ENCODE measurements around the gene OOSP3.
"Not testable (repeated sequence)": the region's sequence is repeated elsewhere in the genome, so short reads cannot be mapped to it uniquely, and the experiment has no call there.

Gene OOSP3

GRCh38 chr11:59877325-59877724, 1.3 kb upstream of the OOSP3 start:
- no peak for DNase-seq (ENCODE audit: low spot score)

- DNase-seq (ENCODE audit: low spot score), result no peak
Measured at GRCh38 chr11:59877784-59878183, 798 bp upstream of the OOSP3 start.

DNA sequence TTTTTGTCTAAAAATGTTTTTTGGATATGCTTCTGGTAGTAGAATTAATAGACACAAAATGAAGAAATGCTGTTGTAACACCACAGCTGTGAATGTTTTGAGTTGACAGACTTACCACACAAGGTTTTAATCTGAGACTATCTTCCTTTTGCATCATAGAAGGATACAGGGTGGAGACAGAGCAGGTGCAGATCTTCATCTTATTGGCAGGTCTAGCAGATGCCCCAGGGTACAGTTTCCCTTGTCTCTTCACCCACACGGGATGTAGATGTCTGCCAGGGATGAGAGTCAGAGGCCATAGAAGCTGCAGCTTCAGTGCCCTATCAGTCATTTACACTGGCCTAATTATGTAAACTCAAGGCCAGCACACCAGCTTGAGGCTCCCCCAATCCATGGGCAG, 985 bp downstream of the OOSP3 start:
- DNase-seq (ENCODE audit: low spot score), result no peak

- no peak for DNase-seq (ENCODE audit: low spot score)
Measured at GRCh38 chr11:59883597-59883996, 5.0 kb downstream of the OOSP3 start.

- DNase-seq (ENCODE audit: low spot score), result not testable (repeated sequence)
Measured at GRCh38 chr11:59887156-59887555, 8.6 kb downstream of the OOSP3 start.

DNA sequence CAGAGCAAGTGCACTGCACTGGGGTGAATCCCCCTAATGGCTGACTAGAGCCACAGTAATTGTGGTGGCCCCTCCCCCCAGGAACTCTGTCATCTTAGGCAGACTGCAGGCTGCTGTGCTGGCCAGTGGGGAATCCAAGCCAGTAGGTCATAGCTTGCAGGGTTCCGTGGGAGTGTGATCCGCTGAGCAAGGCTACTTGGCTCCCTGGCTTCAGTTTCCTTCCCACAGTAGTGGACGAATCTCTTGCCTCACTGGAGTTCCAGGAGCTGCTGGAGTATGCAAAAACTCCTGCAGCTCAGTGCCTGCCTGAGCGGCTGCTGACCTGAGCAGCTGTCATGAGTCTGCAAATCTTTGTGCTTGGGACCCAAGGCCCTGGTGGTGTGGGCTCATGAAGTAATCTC, 13.2 kb downstream of the OOSP3 start:
- no peak for DNase-seq (ENCODE audit: low spot score)

GRCh38 chr11:59894616-59895015, 16.0 kb downstream of the OOSP3 start:
- no peak for DNase-seq (ENCODE audit: low spot score)

- DNase-seq (ENCODE audit: low spot score), result no peak
Measured at GRCh38 chr11:59898046-59898445, 19.5 kb downstream of the OOSP3 start.

DNA sequence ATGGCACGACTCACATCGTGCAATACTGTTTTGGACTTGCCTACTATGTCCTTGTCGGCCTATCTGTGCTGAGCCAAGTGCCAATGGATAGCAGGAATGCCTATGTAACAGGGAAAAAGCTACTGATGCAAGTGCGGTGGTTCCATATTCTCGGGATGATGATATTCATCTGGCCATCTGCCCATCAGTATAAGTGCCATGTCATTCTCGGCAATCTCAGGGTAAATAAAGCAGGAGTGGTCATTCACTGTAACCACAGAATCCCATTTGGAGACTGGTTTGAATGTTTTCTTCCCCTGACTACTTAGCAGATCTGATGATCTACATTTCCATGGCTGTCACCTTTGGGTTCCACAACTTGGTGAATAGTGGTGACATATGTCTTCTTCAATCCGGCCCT, 20.1 kb downstream of the OOSP3 start:
- no peak for DNase-seq (ENCODE audit: low spot score)

DNA sequence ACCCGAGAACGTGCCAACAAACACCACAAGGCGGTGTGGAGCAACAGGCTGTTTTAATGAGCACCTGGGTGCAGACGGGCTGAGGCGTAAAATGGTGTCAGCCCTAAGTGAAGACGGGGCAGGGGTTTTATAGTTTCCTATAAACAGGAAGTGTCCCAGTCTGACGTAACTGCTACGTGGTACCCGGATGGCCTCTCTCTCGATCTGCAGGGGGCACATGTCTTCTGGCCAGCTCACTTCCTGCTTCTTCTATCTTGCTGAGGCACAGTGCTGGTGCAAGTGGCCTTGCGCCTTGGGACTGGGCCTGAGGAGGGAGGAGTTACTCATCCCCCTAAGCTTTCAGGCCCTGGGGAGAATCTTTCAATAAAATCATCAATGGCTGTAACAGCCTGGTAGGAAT, 20.9 kb downstream of the OOSP3 start:
- DNase-seq (ENCODE audit: low spot score), result no peak

DNA sequence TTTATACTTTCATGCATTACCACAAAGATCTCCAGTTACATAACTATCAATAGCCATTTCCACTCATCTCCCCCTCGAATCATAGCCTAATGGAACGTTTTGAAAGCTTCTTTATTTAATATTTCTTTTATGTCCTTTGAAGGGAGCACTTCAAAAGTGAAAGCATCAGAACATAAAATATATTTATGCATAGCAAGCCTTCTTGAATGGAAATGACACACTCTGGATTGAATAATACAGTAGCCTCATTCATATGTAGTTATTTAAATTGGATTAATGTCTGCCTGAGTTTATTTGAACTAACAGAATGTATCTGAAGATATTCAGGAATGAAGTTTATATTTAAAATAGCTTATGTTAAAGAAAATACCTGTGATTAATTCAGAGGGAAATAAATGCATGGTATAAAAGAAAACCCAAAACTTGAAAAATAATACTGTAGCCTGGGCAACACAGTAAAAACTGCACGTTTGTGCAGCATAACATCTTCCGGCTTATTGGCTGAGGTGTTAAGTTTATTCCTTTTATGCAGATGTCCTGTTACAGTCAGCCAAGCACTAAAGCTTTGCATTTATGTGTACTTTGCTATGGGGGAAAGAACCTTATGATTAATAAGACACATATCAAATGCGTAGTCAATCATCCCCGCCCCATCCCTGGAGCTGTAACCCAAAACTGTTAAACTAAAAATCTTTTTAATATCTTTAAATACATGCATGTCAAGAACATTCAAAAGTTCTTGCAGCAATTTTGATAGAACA, 22.0 kb downstream of the OOSP3 start:
- DNase-seq (ENCODE audit: low spot score), result no peak

GRCh38 chr11:59901306-59901705, 22.7 kb downstream of the OOSP3 start:
- DNase-seq (ENCODE audit: low spot score), result no peak

DNA sequence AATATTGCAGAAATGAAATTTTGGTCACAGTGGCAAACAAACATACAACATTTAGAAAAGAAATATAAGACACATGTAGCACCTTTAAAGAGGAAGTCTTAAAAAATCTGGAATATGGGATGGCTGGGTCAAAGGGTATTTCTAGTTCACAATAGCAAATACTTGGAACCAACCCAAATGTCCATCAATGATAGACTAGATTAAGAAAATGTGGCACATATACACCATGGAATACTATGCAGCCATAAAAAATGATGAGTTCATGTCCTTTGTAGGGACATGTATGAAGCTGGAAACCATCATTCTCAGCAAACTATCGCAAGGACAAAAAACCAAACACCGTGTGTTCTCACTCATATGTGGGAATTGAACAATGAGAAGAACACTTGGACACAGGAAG, 25.0 kb downstream of the OOSP3 start:
- not testable (repeated sequence) for DNase-seq (ENCODE audit: low spot score)

- no peak for DNase-seq (ENCODE audit: low spot score)
Measured at GRCh38 chr11:59918480-59918879, 39.9 kb downstream of the OOSP3 start.

GRCh38 chr11:59918987-59919589, 40.5 kb downstream of the OOSP3 start:
- no peak for DNase-seq (ENCODE audit: low spot score)

GRCh38 chr11:59923813-59924212, 45.2 kb downstream of the OOSP3 start:
- no peak for DNase-seq (ENCODE audit: low spot score)

DNA sequence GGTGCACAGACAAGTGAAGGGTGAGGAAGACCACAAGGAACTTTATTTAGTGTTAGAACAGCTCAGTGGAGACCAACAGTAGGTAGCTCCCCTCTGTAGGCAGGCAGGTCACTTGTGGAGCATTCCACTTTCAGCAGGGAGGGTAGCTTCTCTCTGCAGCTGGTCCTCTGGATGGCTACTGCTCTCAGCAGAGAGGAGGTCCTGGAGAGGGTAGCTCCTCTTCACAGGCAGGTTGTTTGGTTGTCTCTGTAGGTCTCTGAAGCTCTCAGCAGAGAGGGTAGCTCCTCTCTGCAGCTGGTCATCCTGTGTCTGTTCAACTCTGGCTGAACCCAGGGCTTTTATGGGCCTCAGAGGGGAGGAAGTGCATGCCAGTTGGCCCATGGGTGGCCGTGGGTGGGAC, 53.1 kb downstream of the OOSP3 start:
- DNase-seq (ENCODE audit: low spot score), result no peak

GRCh38 chr11:59938132-59938531, 59.5 kb downstream of the OOSP3 start, which contains the start of gene OOSP1:
TSS of gene OOSP1 (plus strand) at chr11:59938432. CDS start at chr11:59938455, 23 bp downstream.
- DNase-seq (ENCODE audit: low spot score), result no peak

GRCh38 chr11:59938718-59939117, 60.1 kb downstream of the OOSP3 start:
- no peak for DNase-seq (ENCODE audit: low spot score)

- DNase-seq (ENCODE audit: low spot score), result no peak
Measured at GRCh38 chr11:59939482-59939881, 60.9 kb downstream of the OOSP3 start.

DNA sequence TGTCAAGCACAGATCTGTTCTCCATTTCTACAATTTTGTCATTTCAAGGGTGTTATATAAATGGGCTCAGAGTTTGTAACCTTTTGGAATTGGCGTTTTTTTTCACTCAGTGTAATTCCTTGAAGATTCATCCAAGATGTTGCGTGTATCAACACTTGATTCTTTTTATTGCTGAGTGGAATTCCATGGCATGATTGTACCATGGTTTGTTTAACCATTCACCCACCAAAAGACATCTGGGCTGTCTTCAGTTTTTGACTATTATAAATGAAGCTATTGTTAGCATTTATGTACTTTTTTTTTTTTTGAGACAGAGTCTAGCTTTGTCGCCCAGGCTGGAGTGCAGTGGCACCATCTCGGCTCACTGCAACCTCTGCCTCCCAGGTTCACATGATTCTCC, 62.5 kb downstream of the OOSP3 start:
- DNase-seq (ENCODE audit: low spot score), result no peak

DNA sequence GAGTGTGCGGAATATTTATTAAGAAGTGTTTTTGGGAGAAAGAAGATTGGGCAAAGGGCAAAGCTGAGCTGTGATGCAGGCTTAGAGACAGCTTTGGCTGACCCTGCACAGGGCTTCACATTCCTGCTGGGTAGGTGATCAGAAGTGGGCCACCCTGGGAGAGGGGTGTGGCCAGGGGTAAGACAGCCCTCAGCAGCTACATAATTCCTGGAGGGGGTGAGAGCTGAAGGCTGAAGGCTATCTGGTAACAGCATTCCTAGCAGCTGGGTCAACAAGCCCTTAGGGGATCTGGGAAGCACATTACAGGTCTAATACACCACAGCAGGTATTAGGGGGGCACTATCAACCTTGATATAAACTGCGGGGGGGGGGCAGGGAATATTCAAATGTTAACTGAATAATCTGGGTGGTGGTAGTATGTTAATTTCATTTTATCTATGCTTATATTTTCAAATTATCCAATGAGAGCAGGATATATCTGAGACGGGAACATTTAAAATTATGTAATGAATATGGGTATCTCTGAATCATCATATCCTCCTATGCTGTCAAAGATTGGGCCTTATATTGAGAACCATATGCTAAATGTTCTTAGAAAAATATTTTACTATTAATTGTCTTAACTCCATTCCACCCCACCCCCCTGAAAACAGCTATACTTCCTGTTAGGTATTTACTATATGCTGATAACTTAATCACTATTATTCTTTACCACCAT, 65.6 kb downstream of the OOSP3 start:
- no peak for DNase-seq (ENCODE audit: low spot score)

DNA sequence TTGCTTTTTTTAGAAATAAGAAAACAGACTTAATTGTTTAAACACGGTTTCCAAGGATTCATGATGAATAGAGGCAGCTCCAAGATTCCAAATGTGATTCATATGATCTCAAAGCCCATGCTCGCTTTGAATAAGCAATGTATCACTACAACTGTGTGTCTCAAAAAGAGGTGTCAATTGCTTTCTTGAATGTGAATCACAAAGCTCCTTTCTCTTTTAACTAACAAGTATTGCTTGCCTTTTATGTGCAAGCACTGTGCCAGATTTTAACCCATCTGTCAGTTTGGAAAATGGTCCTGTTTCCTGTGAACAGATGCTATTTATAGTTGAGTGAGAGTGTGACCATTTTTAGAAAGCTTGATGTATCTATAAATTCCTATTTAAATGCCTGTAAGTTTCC, 66.1 kb downstream of the OOSP3 start:
- DNase-seq (ENCODE audit: low spot score), result no peak
